GM12878 (cell line): ENCODE data around the gene E2F1. TPM values are rescaled to one million over a fixed set of nuclear protein-coding genes. Genes with fewer than 3 reads are reported as not detected.

Experiments
- ATAC-seq: fragments of 200-7000 bp; cut with Tn5 transposase; 3 replicates; pipeline ENCODE4 v1.9.1; 2020; ENCODE audit warnings: mild to moderate bottlenecking, moderate library complexity
- BruUV-seq: library from RNA; stranded (reverse); fragments of 400-500 nt; replicated peaks from 2 replicates; lab custom pipeline; 2021; lab: Mats Ljungman, UMichigan
- CTCF ChIA-PET: fragments of 300-600 bp; sonication (Branson Sonifier 250); formaldehyde crosslinking; extraction: SDS; loops from one replicate; lab custom pipeline; 2021; ENCODE audit warnings: inconsistent platforms; lab: Yijun Ruan, JAX
- POLR2A ChIA-PET: fragments of 350-600 bp; formaldehyde crosslinking; extraction: SDS; loops from one replicate; lab custom pipeline; 2021; ENCODE audit warnings: inconsistent platforms; lab: Charles Lee
- RAD21 ChIA-PET: fragments of 300-600 bp; sonication (Branson Sonifier 250); formaldehyde crosslinking; loops from one replicate; lab custom pipeline; 2023; ENCODE audit warnings: antibody characterized with exemption; ENCODE audit not compliant: unreplicated experiment; lab: Charles Lee
- SMC1A ChIA-PET: fragments of 300-600 bp; sonication (Branson Sonifier 250); formaldehyde crosslinking; loops from one replicate; lab custom pipeline; 2023; ENCODE audit not compliant: unreplicated experiment, uncharacterized antibody; lab: Charles Lee
- DNase-seq: peaks from one replicate; pipeline ENCODE4 v3.0.0-alpha.2; 2011; ENCODE audit warnings: low read depth, low spot score
- FAIRE-seq: peaks from 3 replicates; lab custom pipeline; 2011; peaks lifted over from hg19 to GRCh38; lab: Jason Lieb, UNC
- H2AFZ ChIP-seq: 2 replicates; pipeline ENCODE4 v1.6.0; 2011; ENCODE audit warnings: low read depth, low read length, control low read depth; ENCODE audit not compliant: control insufficient read depth
- H3K27ac ChIP-seq: 2 replicates; pipeline ENCODE4 v1.5.1; 2011; ENCODE audit warnings: control low read depth; ENCODE audit not compliant: control insufficient read depth, insufficient read depth
- H3K27me3 ChIP-seq, 2 experiments: replicated peaks in 1 of 2; 2 replicates each; pipeline versions ENCODE4 v1.6.0 to v1.6.1; 2011; ENCODE audit warnings: low read length in 1 of 2; ENCODE audit not compliant: control insufficient read depth in 2 of 2, insufficient read depth in 2 of 2
- H3K36me3 ChIP-seq, 2 experiments: 2 replicates each; pipeline ENCODE4 v1.5.1; 2011; ENCODE audit warnings: low read length in 1 of 2; ENCODE audit not compliant: control insufficient read depth in 2 of 2, insufficient read depth in 2 of 2
- H3K4me1 ChIP-seq: 2 replicates; pipeline ENCODE4 v1.6.1; 2011; ENCODE audit warnings: mild to moderate bottlenecking, low read length, moderate library complexity, mixed read lengths; ENCODE audit not compliant: control insufficient read depth, insufficient read depth
- H3K4me2 ChIP-seq: 2 replicates; pipeline ENCODE4 v1.6.0; 2011; ENCODE audit warnings: control low read depth; ENCODE audit not compliant: control insufficient read depth, insufficient read depth
- H3K4me3 ChIP-seq: fragments of 200-600 bp; sonication (generic); 2 replicates; pipeline ENCODE4 v1.5.1; 2016
- H3K79me2 ChIP-seq: 2 replicates; pipeline ENCODE4 v1.6.0; 2011; ENCODE audit warnings: low read length; ENCODE audit not compliant: control insufficient read depth, insufficient read depth
- H3K9ac ChIP-seq: 2 replicates; pipeline ENCODE4 v1.8.0; 2011; ENCODE audit warnings: low read length, control low read depth, mixed read lengths; ENCODE audit not compliant: control insufficient read depth, insufficient read depth
- H3K9me3 ChIP-seq: replicated peaks from 3 replicates; pipeline ENCODE4 v1.5.1; 2011; ENCODE audit warnings: mild to moderate bottlenecking, low read length; ENCODE audit not compliant: control insufficient read depth, insufficient read depth
- H4K20me1 ChIP-seq: 2 replicates; pipeline ENCODE4 v1.6.0; 2011; ENCODE audit not compliant: control insufficient read depth, insufficient read depth
- ETV6 ChIP-seq, 2 experiments: fragments of 450-650 bp in 1 of 2; IDR thresholded peaks in 1 of 2; conservative IDR thresholded peaks in 1 of 2; 2 replicates each; pipeline ENCODE4 v1.6.1; 2014; ENCODE audit warnings: antibody characterized with exemption in 1 of 2, borderline replicate concordance in 1 of 2, low read depth in 1 of 2, mild to moderate bottlenecking in 1 of 2, moderate library complexity in 1 of 2
- EZH2 ChIP-seq: IDR thresholded peaks from 2 replicates; pipeline ENCODE4 v1.6.1; 2012; ENCODE audit warnings: low read depth, mild to moderate bottlenecking, control low read depth, inconsistent platforms, low read length, borderline replicate concordance; ENCODE audit not compliant: control insufficient read depth
- LARP7 ChIP-seq: fragments of 450-650 bp; IDR thresholded peaks from 2 replicates; pipeline ENCODE4 v1.6.1; 2017; ENCODE audit warnings: mild to moderate bottlenecking
- TAF1 ChIP-seq: IDR thresholded peaks from 2 replicates; pipeline ENCODE4 v1.6.1; 2011; ENCODE audit warnings: mild to moderate bottlenecking, low read depth, low read length, borderline replicate concordance
- WGBS: methylation state at CpG from one replicate; pipeline ENCODE4 v1.1.6; 2016; ENCODE audit warnings: low lambda C conversion rate; ENCODE audit not compliant: insufficient replicate concordance, insufficient coverage; ENCODE audit errors: missing lambda C conversion rate; 5-methylcytosine and 5-hydroxymethylcytosine counted together
- in situ Hi-C: fragments of 300-500 bp; cut with MboI; formaldehyde crosslinking; loops from 9 replicates; pipeline ENCODE4 v1.14.3; 2018; ENCODE audit warnings: mixed read lengths
- intact Hi-C: fragments of 100-400 bp; cut with micrococcal nuclease; formaldehyde crosslinking; loops from one replicate; pipeline ENCODE4 v1.14.2; 2022; ENCODE audit not compliant: unreplicated experiment
- polyA plus RNA-seq, 11 experiments: library from polyadenylated mRNA; depleted of rRNA in 4 of 11; unstranded in 6 of 11; stranded (reverse) in 5 of 11; fragments of >200 nt; fragmentation: Nextera tagmentation in 4 of 11; fragmentation: Illumina TruSeq in 1 of 11; extraction: Ambion mirVana in 4 of 11; extraction: Trizol in 1 of 11; gene quantifications; 1 replicate in 1 of 11; 2 replicates in 10 of 11; pipeline versions ENCODE4 v1.2.1 to v1.2.3, GENCODE V29; 2011 to 2016; ENCODE audit warnings: inconsistent platforms in 2 of 11, missing spikeins in 2 of 11, low read depth in 1 of 11
- total RNA-seq, 4 experiments: library from RNA; depleted of rRNA in 3 of 4; stranded (reverse); fragments of >200 nt in 3 of 4; fragmentation: Illumina TruSeq in 1 of 4; extraction: Trizol in 1 of 4; gene quantifications; 2 replicates each; pipeline versions ENCODE4 v1.2.1 to v1.2.3, GENCODE V29; 2013 to 2021

Gene E2F1
- total and polyA plus RNA-seq, 10 of the 15 experiments (the other 5 are each of a cell fraction or from before 2014, with no cell fraction given) = 0.29 to 50.2 (median 19.7) TPM

- TF ChIP-seq ETV6 (conservative IDR thresholded peaks at IDR 0.05 in 1 of 2, IDR thresholded peaks at IDR 0.05 in 1 of 2; ENCODE audit: borderline replicate concordance in 1 of 2, low read depth in 1 of 2) (no peak), EZH2 (no peak), TAF1 (no peak)
- TF ChIP-seq, all 136 proteins: peak for 0
Measured at GRCh38 chr20:33650753-33651561, 35.2 kb downstream of the E2F1 start (continued).

- ChIA-PET SMC1A (interaction anchor here (0.9 kb wide), 1 partner anchor 54 kb away, joined by 3 read pairs; no protein-coding TSS in a partner anchor), POLR2A (no interaction called here), RAD21 (no interaction called here), CTCF (interaction anchor here (5.6 kb wide), 1 partner anchor 17 kb away, joined by 41 read pairs; the partner anchor contains the start of gene ACTL10)
- Histone ChIP-seq H3K9ac (no peak overlapping the region), H3K9me3 (no peaks in the 10 kb centered on the region), H3K79me2 (no peaks in the 10 kb centered on the region), H3K4me1 (peaks cover 38% of the 10 kb centered on the region), H3K27ac (no peak overlapping the region), H4K20me1 (peaks cover 4% of the 10 kb centered on the region; the same call in 1 of the 2 replicates), H3K27me3 (peaks cover 0 to 2% of the 10 kb centered on the region in 2 experiments; a peak in 2 of 4 replicates), H2AFZ (no peak overlapping the region), H3K36me3 (no peaks in the 10 kb centered on the region), H3K4me2 (no peak overlapping the region), H3K4me3 (no peak overlapping the region)
- BruUV-seq = no TSS peak
- ATAC-seq = no peak
- in situ Hi-C loops (loop anchor here (5.0 kb wide), 1 partner anchor 198 kb away; no protein-coding TSS in a partner anchor), intact Hi-C loops (loop anchor here (5.0 kb wide), 1 partner anchor 133 kb away; no protein-coding TSS in a partner anchor)
- no peak for FAIRE-seq
- no peak for TF ChIP-seq LARP7
- 93% methylated on average over 11 of the region's 11 CpGs for WGBS
- DNase-seq = no peak
Measured at GRCh38 chr20:33650111-33650752, 36.0 kb downstream of the E2F1 start.
